A204.1 (cell line): ENCODE measurements around the gene CLSTN1.
"Not testable (repeated sequence)": the region's sequence is repeated elsewhere in the genome, so short reads cannot be mapped to it uniquely, and the experiment has no call there.

Experiments
- FAIRE-seq: peaks from 2 replicates; lab custom pipeline; 2012; peaks lifted over from hg19 to GRCh38; lab: Jason Lieb, UNC

The CLSTN1 gene

DNA sequence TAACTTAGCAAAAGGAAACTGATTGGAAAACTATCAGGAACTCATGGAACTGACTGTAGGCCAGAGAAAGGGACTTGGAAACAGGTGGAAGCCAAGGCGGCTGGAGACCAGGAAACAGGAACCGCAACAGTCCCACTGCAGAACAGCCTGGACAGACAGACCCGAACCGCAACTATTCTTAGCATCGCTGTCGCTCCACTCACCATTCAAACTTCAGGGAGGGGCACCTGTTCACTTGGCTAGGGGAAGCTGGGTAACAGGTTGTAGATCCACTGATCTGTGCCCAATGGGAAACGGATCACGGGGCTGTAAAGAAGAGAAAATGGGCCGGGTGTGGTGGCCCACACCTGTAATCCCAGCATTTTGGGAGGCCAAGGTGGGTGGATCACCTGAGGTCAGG lies 61.9 kb downstream of the CLSTN1 start:
- no peak for FAIRE-seq

DNA sequence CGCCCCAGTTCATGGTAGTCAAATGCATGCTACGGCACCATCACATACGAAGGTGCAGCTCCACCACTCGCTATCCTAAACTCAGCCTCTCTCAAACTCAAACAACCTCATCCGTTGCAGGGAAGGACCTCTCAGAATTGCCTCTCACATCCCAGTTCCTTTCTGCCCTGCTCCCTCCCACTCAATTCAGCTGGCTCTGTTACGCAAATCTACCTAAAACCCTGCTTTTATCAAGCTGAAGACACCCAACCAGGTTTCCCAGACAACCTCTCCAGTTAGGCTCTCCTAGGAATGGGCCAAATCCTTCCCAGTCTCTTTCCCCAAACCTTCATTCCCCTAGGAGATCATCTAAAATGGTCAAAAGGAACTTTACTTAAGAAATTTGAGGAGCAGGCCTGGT lies 62.9 kb downstream of the CLSTN1 start:
- no peak for FAIRE-seq

DNA sequence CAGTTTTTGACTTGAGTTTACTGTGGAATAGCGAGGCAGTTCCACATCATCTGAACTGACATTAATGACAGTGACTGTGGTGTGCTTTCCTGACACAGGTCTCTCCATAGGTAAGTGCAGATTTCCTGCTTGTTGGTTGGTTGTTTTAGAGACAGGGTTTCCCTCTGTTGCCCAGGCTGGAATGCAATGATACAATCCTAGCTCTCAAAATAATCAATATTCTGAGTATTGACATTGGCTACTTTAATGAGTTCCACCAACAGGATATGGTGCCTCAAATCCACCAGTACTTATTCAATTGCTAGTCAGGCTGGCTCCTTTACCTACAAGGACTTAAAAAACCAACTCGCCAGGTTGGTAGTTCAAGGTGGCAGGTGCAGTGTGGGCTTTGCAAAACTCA lies 63.8 kb downstream of the CLSTN1 start:
- FAIRE-seq: no peak

DNA sequence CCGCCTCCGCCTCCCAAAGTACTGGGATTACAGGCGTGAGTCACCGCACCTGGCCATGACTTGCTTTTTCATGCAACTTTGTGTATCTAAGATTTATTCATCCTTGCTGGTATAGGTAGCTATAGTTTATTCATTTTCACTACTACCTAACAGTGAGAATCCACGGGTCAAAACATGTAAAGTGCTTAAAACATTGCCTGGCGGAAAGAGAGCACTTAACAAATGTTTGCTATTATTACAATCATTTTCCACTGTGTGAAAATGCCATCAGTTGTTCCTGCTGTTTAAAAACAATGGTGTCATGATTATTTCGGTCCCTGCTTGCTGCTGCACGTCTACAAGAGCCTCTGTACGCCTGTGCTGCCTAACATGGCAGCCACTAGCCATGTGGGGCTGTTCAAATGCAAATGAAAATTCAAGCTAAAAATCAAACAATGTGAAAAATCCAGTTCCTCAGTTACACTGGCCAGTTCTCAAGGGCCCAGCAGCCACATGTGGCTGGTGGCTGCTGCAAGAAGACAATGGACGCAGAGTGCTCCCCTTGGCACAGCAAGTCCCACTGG lies 65.1 kb downstream of the CLSTN1 start:
- FAIRE-seq: no peak

DNA sequence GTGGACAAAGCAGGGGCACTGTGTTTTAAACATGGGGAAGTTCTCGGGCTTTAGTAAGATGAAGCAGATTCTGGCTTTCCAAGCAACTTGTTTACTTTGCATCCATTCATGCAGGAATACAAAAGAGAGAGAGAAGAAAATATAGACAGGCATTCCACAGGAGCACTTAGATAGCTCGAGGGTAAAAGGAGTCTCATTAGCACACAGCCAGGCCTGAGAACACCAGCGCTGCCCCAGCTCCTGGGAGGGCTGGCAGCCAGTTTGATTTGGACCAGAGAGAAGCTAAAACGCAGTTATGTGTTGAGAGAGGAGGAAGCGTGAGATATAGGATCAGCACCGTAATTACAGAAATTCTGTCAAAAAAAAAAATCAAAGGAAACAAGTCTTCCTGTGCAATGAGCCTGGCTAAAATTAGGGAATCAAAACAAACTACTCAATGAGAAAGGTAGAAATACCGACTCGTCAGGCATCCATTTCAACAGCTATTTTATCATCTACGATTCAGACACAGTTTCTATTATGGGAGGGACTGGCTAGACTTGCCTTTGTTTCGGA lies 68.2 kb downstream of the CLSTN1 start:
- no peak for FAIRE-seq

DNA sequence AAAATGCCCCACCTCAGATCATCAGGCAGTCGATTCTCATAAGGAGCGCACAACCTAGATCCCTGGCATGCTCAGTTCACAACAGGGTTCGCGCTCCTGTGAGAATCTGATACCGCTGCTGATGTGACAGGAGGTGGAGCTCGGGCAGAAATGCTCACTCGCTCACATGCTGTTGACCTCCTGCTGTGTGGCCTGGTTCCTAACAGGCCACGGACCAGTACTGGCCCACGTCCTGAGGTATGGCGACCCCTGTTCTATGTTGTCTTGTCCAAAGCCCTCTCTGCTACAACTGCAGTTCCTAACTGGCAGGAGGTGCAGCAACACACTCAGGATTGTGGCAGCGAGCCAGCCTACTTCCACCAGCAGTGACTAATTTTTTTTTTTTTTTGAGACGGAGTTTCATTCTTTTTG lies 70.6 kb downstream of the CLSTN1 start:
- FAIRE-seq: no peak

DNA sequence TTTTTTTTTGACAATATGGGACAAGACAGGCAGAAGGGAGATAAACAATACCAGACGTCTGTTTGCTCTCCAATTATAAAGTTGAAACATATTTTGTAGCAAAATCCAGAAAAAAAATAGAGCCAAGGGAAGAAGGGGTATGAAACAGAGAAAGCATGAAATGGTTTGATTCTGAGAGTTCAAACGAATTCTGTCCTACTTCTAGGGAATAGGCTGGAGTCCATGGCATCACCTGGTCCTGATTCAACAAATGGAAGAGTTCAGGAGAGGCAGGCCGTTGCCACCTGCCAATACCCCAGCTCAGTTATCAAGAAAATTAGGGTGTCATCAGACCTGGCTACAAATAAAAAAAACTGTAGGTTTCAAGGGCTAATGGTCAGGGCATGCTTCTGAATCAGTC lies 71.8 kb downstream of the CLSTN1 start:
- no peak for FAIRE-seq

DNA sequence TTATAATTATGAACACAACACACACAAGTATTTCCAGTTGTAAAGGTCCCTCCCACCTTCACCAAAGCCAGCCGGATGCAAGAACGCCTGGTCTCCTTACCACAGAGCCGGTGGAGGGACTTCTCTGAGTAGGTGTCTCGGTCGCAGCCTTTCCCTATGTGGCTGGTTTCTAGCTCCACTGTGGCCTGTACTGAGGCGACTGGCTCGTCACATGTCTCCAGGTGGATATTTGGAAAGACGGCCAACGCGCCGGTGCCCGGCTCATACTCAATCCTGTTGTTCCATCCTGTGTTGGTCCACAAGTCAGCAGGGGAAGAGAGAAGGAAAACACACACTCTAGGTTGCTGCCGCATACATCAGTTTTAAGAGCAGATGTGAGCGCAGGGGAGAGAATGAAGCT lies 74.4 kb downstream of the CLSTN1 start:
- no peak for FAIRE-seq

DNA sequence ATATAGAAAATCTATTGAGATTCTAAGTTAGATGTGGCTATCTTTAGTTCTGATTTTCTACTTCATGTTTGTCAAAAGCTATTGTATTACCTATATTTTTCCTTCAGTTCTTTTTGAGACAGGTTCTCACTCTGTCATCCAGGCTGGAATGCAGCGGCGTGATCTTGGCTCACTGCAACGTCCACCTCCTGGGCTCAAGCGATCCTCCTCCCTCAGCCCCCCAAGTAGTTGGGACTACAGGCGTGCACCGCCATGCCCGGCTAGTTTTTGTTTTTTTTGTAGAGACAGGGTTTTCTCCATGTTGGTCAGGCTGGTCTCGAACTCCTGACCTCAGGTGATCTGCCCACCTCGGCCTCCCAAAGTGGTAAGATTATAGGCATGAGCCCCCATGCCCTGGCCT lies 75.4 kb downstream of the CLSTN1 start:
- not testable (repeated sequence) for FAIRE-seq

DNA sequence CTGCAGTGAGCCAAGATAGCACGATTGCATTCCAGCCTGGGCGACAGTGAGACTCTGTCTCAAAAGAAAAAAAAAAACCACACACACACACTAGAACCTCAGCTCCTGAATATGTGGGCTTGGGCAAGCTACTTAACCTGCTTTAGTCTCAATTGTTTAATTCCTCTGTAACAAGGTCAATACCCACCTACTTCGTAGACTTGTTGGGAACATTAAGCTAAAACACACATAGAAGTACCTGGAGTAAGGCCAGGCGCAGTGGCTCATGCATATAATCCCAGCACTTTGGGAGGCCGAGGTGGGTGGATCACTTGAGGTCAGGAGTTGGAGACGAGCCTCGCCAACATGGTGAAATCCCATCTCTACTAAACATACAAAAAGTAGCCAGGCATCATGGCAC lies 77.1 kb downstream of the CLSTN1 start:
- FAIRE-seq: no peak

DNA sequence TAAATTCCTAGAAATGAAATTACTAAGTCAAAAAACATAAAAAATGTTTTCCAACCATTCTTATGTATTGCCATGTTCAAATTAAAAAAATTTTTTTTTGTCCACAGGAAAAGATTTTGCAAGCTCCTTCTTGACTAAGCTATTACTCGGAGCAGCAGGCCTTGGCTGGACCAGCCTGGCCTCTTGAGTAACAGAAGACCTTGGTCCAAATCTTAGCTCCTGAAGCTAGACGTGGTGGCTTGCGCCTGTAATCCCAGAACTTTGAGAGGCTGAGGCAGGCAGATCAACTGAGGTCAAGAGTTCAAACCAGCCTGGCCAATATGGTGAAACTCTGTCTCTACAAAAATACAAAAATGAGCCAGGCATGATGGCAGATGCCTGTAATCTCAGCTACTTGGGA lies 77.6 kb downstream of the CLSTN1 start:
- no peak for FAIRE-seq

DNA sequence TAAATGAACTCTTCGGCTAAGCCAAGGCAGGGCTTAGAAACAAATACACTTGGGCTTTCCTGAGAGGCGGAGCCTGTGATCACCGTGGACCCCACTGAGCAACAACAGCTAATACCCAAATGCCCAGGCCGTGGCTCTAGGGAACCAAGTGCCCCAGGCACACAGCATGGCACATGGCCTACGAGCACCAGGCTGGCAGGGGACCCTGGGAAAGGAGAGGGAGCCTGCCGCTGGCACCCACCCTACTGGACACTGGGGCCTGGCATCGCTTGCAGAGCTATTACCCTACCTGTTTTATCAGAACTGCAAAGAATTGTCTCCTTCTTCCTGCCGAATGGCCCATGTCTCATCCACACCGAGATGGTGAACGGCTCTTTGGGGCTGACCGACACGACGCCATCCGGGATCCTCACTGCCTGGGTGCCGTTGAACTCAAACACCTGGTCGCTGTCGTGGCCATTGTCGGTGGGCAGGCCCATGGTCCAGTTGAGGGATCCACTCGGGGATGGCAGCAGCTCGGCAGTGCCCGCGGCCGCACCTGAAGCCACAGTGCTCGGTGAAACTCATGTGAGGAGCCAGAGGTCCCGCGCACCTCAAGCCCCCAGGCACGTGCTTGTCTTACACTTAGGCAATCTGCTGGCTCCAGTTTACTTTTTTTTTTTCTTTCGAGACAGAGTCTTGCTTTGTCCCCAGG lies 79.5 kb downstream of the CLSTN1 start:
- FAIRE-seq: no peak

DNA sequence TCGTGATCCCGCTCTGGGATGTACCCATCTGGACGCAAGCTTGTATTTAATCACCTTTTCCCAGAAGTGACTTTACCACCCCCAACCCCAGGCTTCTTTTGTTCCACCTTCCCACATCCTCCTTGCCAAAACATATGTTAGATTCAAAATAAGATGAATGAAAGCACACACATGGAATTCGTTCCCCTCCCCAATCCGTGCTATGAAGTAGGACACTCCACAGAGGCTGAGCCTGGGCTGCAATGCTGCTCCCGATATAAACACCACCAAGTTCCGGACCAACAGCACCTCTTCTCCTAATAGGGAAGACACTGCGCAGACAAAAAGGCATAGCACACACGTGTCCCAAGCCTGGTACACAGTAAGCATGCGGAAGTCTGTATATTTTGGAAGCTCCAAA lies 86.1 kb downstream of the CLSTN1 start:
- no peak for FAIRE-seq

DNA sequence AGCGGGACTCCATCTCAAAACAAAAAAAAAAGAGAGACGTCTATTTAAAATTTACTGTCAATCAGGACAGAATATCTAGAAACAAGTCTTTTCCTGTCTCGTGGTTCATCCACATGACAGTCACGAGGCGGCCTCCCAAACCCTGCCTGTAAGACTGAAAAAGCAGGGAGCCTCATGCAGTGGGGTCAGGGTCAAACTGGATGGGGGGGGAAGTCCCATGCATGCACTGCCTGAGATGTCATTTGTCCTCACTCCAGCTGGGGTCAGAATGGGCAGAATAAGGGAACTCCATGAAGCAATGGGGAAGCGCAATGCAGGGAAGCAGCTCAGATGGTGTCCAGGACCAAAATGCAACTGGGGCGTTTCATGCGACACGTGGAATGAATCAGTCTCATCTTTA lies 86.7 kb downstream of the CLSTN1 start:
- FAIRE-seq: no peak

DNA sequence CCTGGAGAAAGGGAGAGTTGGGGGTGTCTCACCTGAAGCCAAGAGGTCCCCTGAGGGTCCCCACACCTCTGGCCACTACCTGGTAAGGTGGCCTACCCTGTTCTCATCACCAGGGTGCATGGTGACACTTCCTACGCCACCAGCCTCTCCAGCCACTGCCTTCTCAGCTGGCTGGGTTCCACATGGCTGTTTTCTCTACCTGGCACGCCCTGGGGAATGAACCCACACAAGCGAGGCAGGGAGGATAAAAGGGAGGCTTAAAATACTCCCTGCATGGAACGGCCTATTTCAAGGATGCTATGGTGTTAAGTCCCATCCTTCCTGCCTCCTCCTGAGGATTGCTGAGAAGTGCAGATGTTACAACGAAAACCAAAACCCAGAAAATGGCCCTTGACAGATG lies 87.5 kb downstream of the CLSTN1 start:
- FAIRE-seq: no peak

DNA sequence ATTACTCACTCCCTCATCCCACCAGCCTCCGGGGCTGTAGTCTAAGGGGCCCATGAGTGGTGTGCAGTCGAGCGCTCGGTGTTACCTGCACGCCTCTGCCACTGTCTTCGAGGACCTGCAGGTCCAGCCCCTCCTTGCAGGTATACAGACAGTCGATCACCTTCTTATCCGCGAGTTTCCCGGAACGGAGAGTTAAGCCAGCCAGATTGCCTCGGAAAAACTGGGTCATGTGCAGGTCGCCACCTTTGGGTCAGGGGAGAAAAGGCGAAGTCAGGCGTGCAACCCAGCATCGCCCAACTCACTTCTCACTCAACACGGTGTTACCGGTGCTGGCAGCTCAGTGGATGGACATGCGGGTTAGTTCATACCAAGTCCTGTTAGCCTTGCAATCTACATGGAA lies 88.0 kb downstream of the CLSTN1 start:
- FAIRE-seq: no peak

DNA sequence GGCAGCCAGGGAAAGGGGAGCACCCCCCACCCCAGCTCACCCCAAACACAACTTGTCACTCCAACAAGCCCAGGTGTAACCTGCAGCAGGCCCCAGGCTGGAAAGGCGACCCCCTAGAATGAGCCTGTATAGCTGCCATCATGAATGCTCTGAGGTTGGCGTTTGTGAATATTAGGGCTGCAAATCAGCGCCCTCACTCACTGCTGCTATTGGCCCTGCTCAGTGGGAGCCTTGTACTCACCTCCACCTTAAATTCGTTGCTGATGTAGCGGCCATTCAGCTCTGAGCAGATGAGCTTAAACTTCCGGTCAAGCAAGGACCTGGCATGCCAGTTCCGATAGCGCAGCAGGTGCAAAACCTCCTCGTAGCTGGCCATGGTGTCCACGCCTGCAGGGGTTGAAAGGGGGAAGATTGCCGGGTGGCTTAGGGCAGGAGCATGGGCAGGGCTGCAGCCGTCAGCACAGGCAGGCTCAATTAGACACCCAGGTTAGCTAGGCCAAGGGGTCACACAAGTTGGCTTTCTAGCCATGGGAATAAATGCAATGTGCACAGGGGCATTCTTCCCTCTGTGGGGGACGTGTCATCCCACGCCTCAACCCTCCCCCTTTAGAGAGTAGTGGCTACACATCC lies 90.5 kb downstream of the CLSTN1 start:
- FAIRE-seq: no peak

DNA sequence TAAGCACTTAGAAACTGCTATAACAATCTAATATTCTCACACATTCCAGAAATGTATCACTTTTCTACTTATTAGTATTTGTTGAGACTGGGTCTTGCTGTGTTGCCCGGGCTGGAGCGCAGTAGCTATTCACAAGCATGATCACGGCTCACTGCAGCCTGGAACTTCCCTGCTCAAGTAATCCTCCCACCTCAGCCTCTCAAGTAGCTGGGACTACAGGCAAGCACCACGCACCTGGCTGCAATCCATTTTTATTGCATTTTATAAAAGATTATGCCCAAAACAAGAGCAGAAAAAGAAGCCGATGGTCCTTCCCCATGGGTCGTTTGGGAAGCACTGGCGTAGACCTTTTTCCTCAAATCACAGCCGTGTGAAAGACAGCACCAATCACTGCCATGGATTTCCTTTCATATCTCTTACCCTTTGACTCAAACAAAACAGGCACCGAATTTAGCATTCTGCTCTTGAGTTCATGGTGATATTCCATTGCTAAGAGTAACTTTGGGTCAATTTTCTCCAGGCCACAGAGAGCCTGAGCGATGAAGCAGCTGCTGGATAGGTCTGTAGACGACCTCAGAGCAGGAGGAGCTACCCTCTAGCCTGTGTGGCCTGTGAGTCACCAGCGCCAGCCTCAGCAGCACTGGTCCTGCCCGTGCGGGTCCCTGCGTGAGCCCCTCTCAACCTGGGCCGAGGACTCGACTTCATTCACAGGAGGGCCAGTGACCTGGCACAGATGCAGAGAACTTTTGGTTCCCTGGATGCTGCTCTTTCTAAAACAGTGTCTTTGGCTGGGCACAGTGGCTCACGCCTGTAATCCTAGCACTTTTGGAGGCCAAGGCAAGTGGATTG lies 91.4 kb downstream of the CLSTN1 start:
- FAIRE-seq: no peak

DNA sequence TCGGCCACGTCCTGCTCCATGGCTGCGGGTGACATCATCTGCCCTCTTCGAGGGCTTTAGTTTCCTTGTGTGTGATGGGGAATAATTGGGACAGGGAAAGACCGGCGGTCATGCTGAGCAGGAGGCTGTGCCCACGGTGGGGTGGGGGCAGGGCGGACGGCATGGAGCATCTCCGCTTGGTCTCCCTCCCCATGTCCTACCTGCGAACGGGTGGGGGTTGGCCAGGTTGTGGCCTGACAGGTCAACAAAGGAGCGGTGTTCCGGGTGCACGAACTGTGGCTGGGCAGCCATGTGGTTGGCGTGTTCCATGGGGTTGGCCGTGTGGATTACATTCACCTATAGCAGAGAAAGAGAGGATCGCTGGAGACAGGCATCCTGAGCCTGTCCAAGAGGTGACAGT lies 92.2 kb downstream of the CLSTN1 start:
- FAIRE-seq: no peak

DNA sequence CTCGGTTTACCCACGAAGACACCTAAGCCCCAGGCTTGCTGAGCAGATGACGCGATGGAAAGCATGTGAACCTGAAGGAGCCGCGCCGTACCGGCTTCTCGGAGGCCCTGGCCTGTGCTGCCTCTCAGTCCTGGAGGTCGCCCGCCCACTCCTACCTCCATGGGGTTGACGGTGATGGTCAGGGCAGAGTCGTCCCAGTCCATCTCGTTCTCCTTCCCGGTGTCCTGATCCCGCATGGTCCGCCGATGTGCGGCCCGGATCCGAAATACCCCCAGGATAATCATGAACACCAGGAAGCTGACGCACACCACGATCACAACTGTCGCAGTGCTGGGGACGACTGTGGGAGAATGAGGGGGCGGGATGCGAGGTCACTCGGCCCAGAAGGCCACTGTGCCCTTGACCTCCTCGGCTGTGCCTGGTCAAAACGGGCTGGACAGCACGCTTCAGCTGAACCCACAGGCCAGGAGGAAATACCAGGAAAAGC lies 92.7 kb downstream of the CLSTN1 start:
- FAIRE-seq: no peak

DNA sequence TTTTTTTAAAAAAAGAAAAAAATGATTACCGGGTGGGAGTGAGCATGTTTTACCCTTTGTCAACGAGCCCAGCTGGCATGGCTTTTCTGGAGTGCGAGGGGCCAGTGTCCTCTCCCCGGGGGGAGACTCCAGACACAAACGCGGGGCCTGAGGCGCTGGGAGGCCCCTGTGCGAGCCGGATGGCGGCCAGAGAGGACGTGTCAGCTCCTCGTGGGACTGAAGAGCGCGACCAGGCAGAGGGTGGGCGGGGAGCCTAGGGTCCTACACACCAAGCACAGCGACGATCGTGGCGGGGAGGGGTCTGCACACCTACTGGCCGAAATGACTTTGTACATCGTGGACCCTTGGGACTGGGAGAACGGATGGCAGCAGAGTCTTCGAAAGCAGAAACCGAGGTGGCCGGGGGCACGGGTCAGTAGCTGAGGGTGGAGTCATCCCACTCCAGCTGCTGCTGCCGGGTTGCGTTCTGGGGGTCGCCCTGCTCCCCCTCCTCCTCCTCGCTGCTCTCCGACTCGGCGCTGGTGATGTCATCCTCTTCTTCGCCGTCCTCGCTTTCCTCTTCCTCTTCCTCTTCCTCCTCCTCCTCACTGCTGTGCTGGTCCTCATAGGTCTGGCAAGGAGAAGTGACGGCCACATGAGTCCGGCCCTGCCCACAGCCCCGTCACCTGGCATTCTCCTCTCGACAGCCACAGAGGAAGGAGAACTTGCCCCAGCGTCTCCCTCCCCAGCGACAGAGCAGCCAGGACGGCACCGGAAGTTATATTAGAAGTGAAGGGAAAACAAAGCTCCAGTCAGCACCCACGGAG lies 93.5 kb downstream of the CLSTN1 start:
- FAIRE-seq: no peak

DNA sequence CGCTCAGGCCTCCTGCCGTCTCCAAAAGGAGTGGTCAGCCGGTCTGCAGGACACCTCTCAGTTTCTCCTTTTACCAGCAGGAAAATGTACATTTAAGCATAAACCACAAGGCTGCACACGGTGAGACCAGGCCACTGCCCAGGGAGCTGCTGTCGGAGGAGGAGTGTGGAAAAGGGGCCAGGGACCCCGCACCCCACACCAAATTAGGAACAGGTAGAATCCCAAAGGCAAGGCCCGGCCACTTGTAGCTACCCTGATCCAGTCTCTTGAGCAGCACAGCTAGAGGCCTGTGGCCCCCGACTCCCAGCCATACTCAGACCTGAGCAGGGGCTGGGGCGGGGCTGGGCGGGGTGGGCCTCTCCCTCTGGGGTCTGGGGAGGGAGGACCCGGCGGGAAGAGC lies 94.2 kb downstream of the CLSTN1 start:
- no peak for FAIRE-seq
